ENCODE data around the gene SOX13.
"Not testable (repeated sequence)": the region's sequence is repeated elsewhere in the genome, so short reads cannot be mapped to it uniquely, and the experiment has no call there.

Gene SOX13

GRCh38 chr1:204087893-204088528 is 15.1 kb downstream of the SOX13 start:
- no peak for DNase-seq

- DNase-seq, result no peak
These were observed 15.7 kb downstream of the SOX13 start for GRCh38 chr1:204088596-204088995.

- no peak for DNase-seq
These were observed 16.3 kb downstream of the SOX13 start for GRCh38 chr1:204089044-204089751.

- not testable (repeated sequence) for DNase-seq
These were observed 17.2 kb downstream of the SOX13 start for GRCh38 chr1:204090132-204090531.

GRCh38 chr1:204091066-204091465 is 18.2 kb downstream of the SOX13 start:
- DNase-seq, result no peak

GRCh38 chr1:204091787-204092312 is 18.9 kb downstream of the SOX13 start:
- no peak for DNase-seq

GRCh38 chr1:204092632-204093420 is 19.9 kb downstream of the SOX13 start:
- DNase-seq, result no peak

- DNase-seq, result no peak
These were observed 20.5 kb downstream of the SOX13 start for GRCh38 chr1:204093421-204093717.

- no peak for DNase-seq
These were observed 20.9 kb downstream of the SOX13 start for GRCh38 chr1:204093781-204094180.

- no peak for DNase-seq
These were observed 21.4 kb downstream of the SOX13 start for GRCh38 chr1:204094313-204094729.

GRCh38 chr1:204094856-204095634 is 22.1 kb downstream of the SOX13 start:
- DNase-seq, result no peak

GRCh38 chr1:204096931-204097330 is 24.0 kb downstream of the SOX13 start:
- DNase-seq, result no peak

- no peak for DNase-seq
These were observed 25.8 kb downstream of the SOX13 start for GRCh38 chr1:204098683-204099082.

GRCh38 chr1:204099754-204100153 is 26.8 kb downstream of the SOX13 start:
- DNase-seq, result not testable (repeated sequence)

- no peak for DNase-seq
These were observed 29.2 kb downstream of the SOX13 start for GRCh38 chr1:204102029-204102611.

GRCh38 chr1:204102739-204103430 is 30.0 kb downstream of the SOX13 start:
- DNase-seq, result no peak

GRCh38 chr1:204103431-204103741 is 30.5 kb downstream of the SOX13 start:
- no peak for DNase-seq

GRCh38 chr1:204104331-204105130 is 31.6 kb downstream of the SOX13 start:
- no peak for DNase-seq

GRCh38 chr1:204105131-204105515 is 32.2 kb downstream of the SOX13 start:
- no peak for DNase-seq

GRCh38 chr1:204106825-204107224 is 33.9 kb downstream of the SOX13 start:
- DNase-seq, result no peak

GRCh38 chr1:204107892-204108291 is 35.0 kb downstream of the SOX13 start:
- DNase-seq, result no peak

Data from activated CD4-positive, CD25-positive, alpha-beta regulatory T cell (primary cell).